Liver (tissue), 3 donors: ENCODE data around the gene GUCY2D.

Experiments
- CTCF ChIP-seq: fragments of 150-350 bp; IDR thresholded peaks from 2 replicates; pipeline ENCODE4 v1.5.1; 2017; ENCODE audit warnings: improper control_type of control experiment, low read depth, low read length; ENCODE audit not compliant: missing input control
- EGR1 ChIP-seq, 2 donors: IDR thresholded peaks; 2 replicates each; pipeline ENCODE4 v1.6.1; 2016 to 2018; ENCODE audit warnings: antibody characterized with exemption in 2 of 2, low read depth in 2 of 2
- RAD21 ChIP-seq, 2 donors: IDR thresholded peaks; 2 replicates each; pipeline ENCODE4 v1.6.1; 2016; ENCODE audit warnings: antibody characterized with exemption in 2 of 2, mild to moderate bottlenecking in 2 of 2
- RXRA ChIP-seq, 2 donors: IDR thresholded peaks; 2 replicates each; pipeline ENCODE4 v1.6.1; 2017 to 2018; ENCODE audit warnings: antibody characterized with exemption in 2 of 2, mild to moderate bottlenecking in 1 of 2
- TAF1 ChIP-seq: conservative IDR thresholded peaks from 2 replicates; pipeline ENCODE4 v1.6.1; 2016; ENCODE audit warnings: antibody characterized with exemption, mild to moderate bottlenecking
- YY1 ChIP-seq: IDR thresholded peaks from 2 replicates; pipeline ENCODE4 v1.6.1; 2016; ENCODE audit warnings: antibody characterized with exemption, mild to moderate bottlenecking
- TF ChIP-seq, protein P1 (sequence below): IDR thresholded peaks from 2 replicates; pipeline ENCODE4 v1.6.1; 2016; ENCODE audit warnings: antibody characterized with exemption, mild to moderate bottlenecking
- donor health status: healthy.
- donor health status: healthy.

DNA sequence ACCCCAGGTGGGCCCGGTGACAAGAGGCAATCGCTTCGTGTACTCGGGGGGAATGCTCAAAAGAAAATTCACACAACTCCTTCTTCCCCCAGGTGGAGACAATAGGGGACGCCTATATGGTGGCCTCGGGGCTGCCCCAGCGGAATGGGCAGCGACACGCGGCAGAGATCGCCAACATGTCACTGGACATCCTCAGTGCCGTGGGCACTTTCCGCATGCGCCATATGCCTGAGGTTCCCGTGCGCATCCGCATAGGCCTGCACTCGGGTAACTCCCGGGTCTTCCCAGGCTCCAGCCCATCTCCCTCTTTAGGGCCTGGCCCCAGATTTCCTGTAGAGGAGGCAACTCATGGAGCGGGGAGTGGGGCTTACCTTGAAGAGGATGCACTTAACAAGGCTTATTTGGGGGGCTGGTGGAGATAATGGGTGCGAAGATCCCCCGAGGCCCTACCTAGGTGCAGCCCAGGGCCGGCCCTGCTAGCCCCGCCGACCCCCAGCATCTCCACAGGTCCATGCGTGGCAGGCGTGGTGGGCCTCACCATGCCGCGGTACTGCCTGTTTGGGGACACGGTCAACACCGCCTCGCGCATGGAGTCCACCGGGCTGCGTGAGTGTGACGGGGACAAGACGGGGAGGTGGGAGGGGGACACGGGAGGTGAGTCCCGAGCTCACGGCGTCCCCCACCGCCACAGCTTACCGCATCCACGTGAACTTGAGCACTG lies 13.0 kb downstream of the GUCY2D start:
- no peak for TF ChIP-seq CTCF
- TF ChIP-seq EGR1 (IDR thresholded peaks at IDR 0.05; ENCODE audit: low read depth in 2 of 2) = no peak
- TF ChIP-seq, protein P1, sequence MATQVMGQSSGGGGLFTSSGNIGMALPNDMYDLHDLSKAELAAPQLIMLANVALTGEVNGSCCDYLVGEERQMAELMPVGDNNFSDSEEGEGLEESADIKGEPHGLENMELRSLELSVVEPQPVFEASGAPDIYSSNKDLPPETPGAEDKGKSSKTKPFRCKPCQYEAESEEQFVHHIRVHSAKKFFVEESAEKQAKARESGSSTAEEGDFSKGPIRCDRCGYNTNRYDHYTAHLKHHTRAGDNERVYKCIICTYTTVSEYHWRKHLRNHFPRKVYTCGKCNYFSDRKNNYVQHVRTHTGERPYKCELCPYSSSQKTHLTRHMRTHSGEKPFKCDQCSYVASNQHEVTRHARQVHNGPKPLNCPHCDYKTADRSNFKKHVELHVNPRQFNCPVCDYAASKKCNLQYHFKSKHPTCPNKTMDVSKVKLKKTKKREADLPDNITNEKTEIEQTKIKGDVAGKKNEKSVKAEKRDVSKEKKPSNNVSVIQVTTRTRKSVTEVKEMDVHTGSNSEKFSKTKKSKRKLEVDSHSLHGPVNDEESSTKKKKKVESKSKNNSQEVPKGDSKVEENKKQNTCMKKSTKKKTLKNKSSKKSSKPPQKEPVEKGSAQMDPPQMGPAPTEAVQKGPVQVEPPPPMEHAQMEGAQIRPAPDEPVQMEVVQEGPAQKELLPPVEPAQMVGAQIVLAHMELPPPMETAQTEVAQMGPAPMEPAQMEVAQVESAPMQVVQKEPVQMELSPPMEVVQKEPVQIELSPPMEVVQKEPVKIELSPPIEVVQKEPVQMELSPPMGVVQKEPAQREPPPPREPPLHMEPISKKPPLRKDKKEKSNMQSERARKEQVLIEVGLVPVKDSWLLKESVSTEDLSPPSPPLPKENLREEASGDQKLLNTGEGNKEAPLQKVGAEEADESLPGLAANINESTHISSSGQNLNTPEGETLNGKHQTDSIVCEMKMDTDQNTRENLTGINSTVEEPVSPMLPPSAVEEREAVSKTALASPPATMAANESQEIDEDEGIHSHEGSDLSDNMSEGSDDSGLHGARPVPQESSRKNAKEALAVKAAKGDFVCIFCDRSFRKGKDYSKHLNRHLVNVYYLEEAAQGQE = no peak
- TF ChIP-seq TAF1 = no peak
- TF ChIP-seq YY1 = no peak
- TF ChIP-seq RXRA (IDR thresholded peaks at IDR 0.05) = no peak
- TF ChIP-seq RAD21 (IDR thresholded peaks at IDR 0.05) = no peak
